HEK293 (cell line): Measurements from ENCODE around the gene NPHP4.

ENCODE experiments used
- CTCF ChIA-PET: fragments of 350-600 bp; formaldehyde crosslinking; extraction: SDS; loops from one replicate; lab custom pipeline; 2021; ENCODE audit warnings: antibody characterized with exemption; lab: Yijun Ruan, JAX
- POLR2A ChIA-PET: fragments of 300-600 bp; formaldehyde crosslinking; extraction: SDS; loops from one replicate; lab custom pipeline; 2020; ENCODE audit warnings: antibody characterized with exemption, inconsistent platforms; lab: Yijun Ruan, JAX
- H3K27ac ChIP-seq: fragments of 200-500 bp; sonication (Bioruptor generic); 2 replicates; pipeline ENCODE4 v1.5.1; 2014; ENCODE audit warnings: low read depth, low read length, control low read depth, inconsistent platforms; ENCODE audit errors: extremely low read depth
- H3K36me3 ChIP-seq, 2 experiments: fragments of 200-500 bp in 1 of 2; sonication (Bioruptor generic) in 1 of 2; 1 replicate in 1 of 2; 2 replicates in 1 of 2; pipeline ENCODE4 v1.5.1; 2014 to 2017; ENCODE audit warnings: inconsistent platforms in 2 of 2, low read length in 2 of 2; ENCODE audit not compliant: control insufficient read depth in 2 of 2, insufficient read depth in 1 of 2
- H3K4me1 ChIP-seq: fragments of 200-500 bp; sonication (Bioruptor generic); 2 replicates; pipeline ENCODE4 v1.5.1; 2014; ENCODE audit warnings: mild to moderate bottlenecking, low read length, inconsistent platforms; ENCODE audit not compliant: control insufficient read depth, insufficient read depth
- H3K4me3 ChIP-seq: 2 replicates; pipeline ENCODE4 v1.5.1; 2011; ENCODE audit warnings: low read depth, mild to moderate bottlenecking, control low read depth, low read length, moderate library complexity
- H3K9me3 ChIP-seq: fragments of 200-500 bp; sonication (Bioruptor generic); 2 replicates; pipeline ENCODE4 v1.5.1; 2014; ENCODE audit warnings: low read depth, low read length, inconsistent platforms; ENCODE audit not compliant: control insufficient read depth, insufficient read depth
- BCL11B ChIP-seq: fragments of 450-650 bp; formaldehyde crosslinking; IDR thresholded peaks from 2 replicates; pipeline ENCODE4 v1.5.1; 2016; ENCODE audit warnings: low read depth, missing biosample characterization, missing genetic modification characterization
- GLI2 ChIP-seq: fragments of 450-650 bp; formaldehyde crosslinking; IDR thresholded peaks from 2 replicates; pipeline ENCODE4; 2017; ENCODE audit warnings: missing biosample characterization, missing genetic modification characterization, low read depth, borderline replicate concordance
- GLI4 ChIP-seq: fragments of 450-650 bp; formaldehyde crosslinking; IDR thresholded peaks from 2 replicates; pipeline ENCODE4 v1.5.1; 2016; ENCODE audit warnings: missing biosample characterization, missing genetic modification characterization
- IKZF3 ChIP-seq: fragments of 450-650 bp; IDR thresholded peaks from 2 replicates; pipeline ENCODE4 v1.5.0; 2018; ENCODE audit warnings: missing biosample characterization, mild to moderate bottlenecking, missing genetic modification characterization, moderate library complexity
- PRDM4 ChIP-seq: fragments of 450-650 bp; formaldehyde crosslinking; IDR thresholded peaks from 2 replicates; pipeline ENCODE4 v1.5.1; 2017; ENCODE audit warnings: missing biosample characterization, missing genetic modification characterization
- SETDB1 ChIP-seq: IDR thresholded peaks from one replicate; pipeline ENCODE4 v1.6.1; 2017; ENCODE audit warnings: mild to moderate bottlenecking, low read length, moderate library complexity, mixed read lengths; ENCODE audit not compliant: insufficient read length
- ZBTB1 ChIP-seq: fragments of 450-650 bp; formaldehyde crosslinking; IDR thresholded peaks from 2 replicates; pipeline ENCODE4 v1.5.1; 2016; ENCODE audit warnings: missing biosample characterization, missing genetic modification characterization
- ZBTB20 ChIP-seq: fragments of 450-650 bp; formaldehyde crosslinking; IDR thresholded peaks from 2 replicates; pipeline ENCODE4 v1.5.1; 2016; ENCODE audit warnings: missing biosample characterization, missing genetic modification characterization
- ZBTB7A ChIP-seq: fragments of 450-650 bp; formaldehyde crosslinking; IDR thresholded peaks from 2 replicates; pipeline ENCODE4 v1.5.1; 2016; ENCODE audit warnings: low read depth, missing biosample characterization, missing genetic modification characterization
- ZNF112 ChIP-seq: fragments of 450-650 bp; formaldehyde crosslinking; IDR thresholded peaks from 2 replicates; pipeline ENCODE4 v1.5.0; 2017; ENCODE audit warnings: missing biosample characterization, missing genetic modification characterization
- ZNF132 ChIP-seq: fragments of 450-650 bp; formaldehyde crosslinking; IDR thresholded peaks from 2 replicates; pipeline ENCODE4 v1.5.1; 2017; ENCODE audit warnings: missing biosample characterization, missing genetic modification characterization, borderline replicate concordance
- ZNF16 ChIP-seq: fragments of 450-650 bp; formaldehyde crosslinking; IDR thresholded peaks from 2 replicates; pipeline ENCODE4 v1.5.1; 2016; ENCODE audit warnings: low read depth, missing biosample characterization, missing genetic modification characterization
- ZNF23 ChIP-seq: fragments of 450-650 bp; formaldehyde crosslinking; IDR thresholded peaks from 2 replicates; pipeline ENCODE4 v1.5.1; 2016; ENCODE audit warnings: missing biosample characterization, missing genetic modification characterization, borderline replicate concordance
- ZNF24 ChIP-seq: fragments of 450-650 bp; formaldehyde crosslinking; IDR thresholded peaks from 2 replicates; pipeline ENCODE4 v1.5.1; 2016; ENCODE audit warnings: missing biosample characterization, missing genetic modification characterization
- ZNF366 ChIP-seq: fragments of 450-650 bp; formaldehyde crosslinking; conservative IDR thresholded peaks from 2 replicates; pipeline ENCODE4 v1.5.1; 2016; ENCODE audit warnings: missing biosample characterization, missing genetic modification characterization
- ZNF433 ChIP-seq: fragments of 450-650 bp; formaldehyde crosslinking; IDR thresholded peaks from 2 replicates; pipeline ENCODE4 v1.5.1; 2016; ENCODE audit warnings: missing biosample characterization, missing genetic modification characterization, low read depth
- ZNF529 ChIP-seq: fragments of 450-650 bp; formaldehyde crosslinking; IDR thresholded peaks from 2 replicates; pipeline ENCODE4 v1.5.1; 2017; ENCODE audit warnings: missing genetic modification characterization, missing biosample characterization; ENCODE audit not compliant: insufficient replicate concordance
- ZNF580 ChIP-seq: fragments of 450-650 bp; formaldehyde crosslinking; IDR thresholded peaks from 2 replicates; pipeline ENCODE4 v1.5.1; 2016; ENCODE audit warnings: missing biosample characterization, missing genetic modification characterization
- ZNF596 ChIP-seq: fragments of 450-650 bp; IDR thresholded peaks from 2 replicates; pipeline ENCODE4 v1.5.0; 2018; ENCODE audit warnings: missing biosample characterization, mild to moderate bottlenecking, missing genetic modification characterization, moderate library complexity
- ZNF624 ChIP-seq: fragments of 450-650 bp; formaldehyde crosslinking; IDR thresholded peaks from 2 replicates; pipeline ENCODE4 v1.5.1; 2017; ENCODE audit warnings: missing biosample characterization, missing genetic modification characterization
- ZNF677 ChIP-seq: fragments of 450-650 bp; IDR thresholded peaks from 2 replicates; pipeline ENCODE4 v1.5.0; 2018; ENCODE audit warnings: missing biosample characterization, mild to moderate bottlenecking, missing genetic modification characterization, moderate library complexity
- ZNF707 ChIP-seq: fragments of 450-650 bp; formaldehyde crosslinking; IDR thresholded peaks from 2 replicates; pipeline ENCODE4 v1.5.1; 2016; ENCODE audit warnings: missing biosample characterization, missing genetic modification characterization
- ZNF777 ChIP-seq: fragments of 450-650 bp; formaldehyde crosslinking; IDR thresholded peaks from 2 replicates; pipeline ENCODE4 v1.5.1; 2017; ENCODE audit warnings: missing biosample characterization, missing genetic modification characterization, borderline replicate concordance
- ZNF785 ChIP-seq: fragments of 450-650 bp; formaldehyde crosslinking; IDR thresholded peaks from 2 replicates; pipeline ENCODE4 v1.5.1; 2016; ENCODE audit warnings: missing biosample characterization, missing genetic modification characterization
- ZXDB ChIP-seq: fragments of 450-650 bp; formaldehyde crosslinking; IDR thresholded peaks from 2 replicates; pipeline ENCODE4 v1.5.1; 2016; ENCODE audit warnings: missing biosample characterization, missing genetic modification characterization
- TF ChIP-seq, protein P1 (sequence below): fragments of 450-650 bp; formaldehyde crosslinking; conservative IDR thresholded peaks from 2 replicates; pipeline ENCODE4 v1.5.1; 2016; ENCODE audit warnings: low read depth, missing biosample characterization, missing genetic modification characterization

The NPHP4 gene

GRCh38 chr1:5954964-5955363 is 37.3 kb downstream of the NPHP4 start (continued):
- no peak for TF ChIP-seq ZBTB1 (tag by site-specific recombination)
- TF ChIP-seq SETDB1 = no peak
- no peak for TF ChIP-seq ZNF433 (tag by site-specific recombination)
- TF ChIP-seq GLI4 (tag by site-specific recombination) = no peak
- TF ChIP-seq PRDM4 (tag by site-specific recombination) = no peak
- TF ChIP-seq ZNF24 (tag by site-specific recombination) = no peak
- TF ChIP-seq, protein P1, sequence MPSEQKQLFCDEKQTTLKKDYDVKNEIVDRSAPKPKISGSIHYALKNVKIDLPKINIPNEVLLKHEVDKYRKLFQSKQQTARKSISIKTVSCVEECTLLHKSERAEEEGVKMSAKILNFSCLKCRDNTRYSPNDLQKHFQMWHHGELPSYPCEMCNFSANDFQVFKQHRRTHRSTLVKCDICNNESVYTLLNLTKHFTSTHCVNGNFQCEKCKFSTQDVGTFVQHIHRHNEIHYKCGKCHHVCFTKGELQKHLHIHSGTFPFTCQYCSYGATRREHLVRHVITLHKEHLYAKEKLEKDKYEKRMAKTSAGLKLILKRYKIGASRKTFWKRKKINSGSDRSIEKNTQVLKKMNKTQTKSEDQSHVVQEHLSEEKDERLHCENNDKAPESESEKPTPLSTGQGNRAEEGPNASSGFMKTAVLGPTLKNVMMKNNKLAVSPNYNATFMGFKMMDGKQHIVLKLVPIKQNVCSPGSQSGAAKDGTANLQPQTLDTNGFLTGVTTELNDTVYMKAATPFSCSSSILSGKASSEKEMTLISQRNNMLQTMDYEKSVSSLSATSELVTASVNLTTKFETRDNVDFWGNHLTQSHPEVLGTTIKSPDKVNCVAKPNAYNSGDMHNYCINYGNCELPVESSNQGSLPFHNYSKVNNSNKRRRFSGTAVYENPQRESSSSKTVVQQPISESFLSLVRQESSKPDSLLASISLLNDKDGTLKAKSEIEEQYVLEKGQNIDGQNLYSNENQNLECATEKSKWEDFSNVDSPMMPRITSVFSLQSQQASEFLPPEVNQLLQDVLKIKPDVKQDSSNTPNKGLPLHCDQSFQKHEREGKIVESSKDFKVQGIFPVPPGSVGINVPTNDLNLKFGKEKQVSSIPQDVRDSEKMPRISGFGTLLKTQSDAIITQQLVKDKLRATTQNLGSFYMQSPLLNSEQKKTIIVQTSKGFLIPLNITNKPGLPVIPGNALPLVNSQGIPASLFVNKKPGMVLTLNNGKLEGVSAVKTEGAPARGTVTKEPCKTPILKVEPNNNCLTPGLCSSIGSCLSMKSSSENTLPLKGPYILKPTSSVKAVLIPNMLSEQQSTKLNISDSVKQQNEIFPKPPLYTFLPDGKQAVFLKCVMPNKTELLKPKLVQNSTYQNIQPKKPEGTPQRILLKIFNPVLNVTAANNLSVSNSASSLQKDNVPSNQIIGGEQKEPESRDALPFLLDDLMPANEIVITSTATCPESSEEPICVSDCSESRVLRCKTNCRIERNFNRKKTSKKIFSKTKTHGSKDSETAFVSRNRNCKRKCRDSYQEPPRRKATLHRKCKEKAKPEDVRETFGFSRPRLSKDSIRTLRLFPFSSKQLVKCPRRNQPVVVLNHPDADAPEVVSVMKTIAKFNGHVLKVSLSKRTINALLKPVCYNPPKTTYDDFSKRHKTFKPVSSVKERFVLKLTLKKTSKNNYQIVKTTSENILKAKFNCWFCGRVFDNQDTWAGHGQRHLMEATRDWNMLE (tag by site-specific recombination) = no peak

- TF ChIP-seq ZNF529 (tag by site-specific recombination) = no peak
- TF ChIP-seq ZNF366 = no peak
- Histone ChIP-seq H3K9me3 (no peaks in the 10 kb centered on the region), H3K36me3 (peaks cover 0 to 54% of the 10 kb centered on the region in 2 experiments; a peak in 1 of 3 replicates), H3K27ac (no peak overlapping the region), H3K4me1 (no peaks in the 10 kb centered on the region), H3K4me3 (no peak overlapping the region)
- ChIA-PET CTCF (no interaction called here), POLR2A (no interaction called here)
Observed at GRCh38 chr1:5953386-5953785, 38.8 kb downstream of the NPHP4 start.

GRCh38 chr1:5951846-5952410 is 40.3 kb downstream of the NPHP4 start:
- ChIA-PET POLR2A (no interaction called here), CTCF (interaction anchor here (0.7 kb wide), 1 partner anchor 442 kb away, joined by 3 read pairs; no protein-coding TSS in a partner anchor)
- Histone ChIP-seq H3K36me3 (peaks cover 0 to 57% of the 10 kb centered on the region in 2 experiments; a peak in 1 of 3 replicates), H3K9me3 (no peaks in the 10 kb centered on the region), H3K4me3 (no peak overlapping the region), H3K4me1 (no peaks in the 10 kb centered on the region), H3K27ac (no peak overlapping the region)
- TF ChIP-seq GLI2 (tag by site-specific recombination) (no peak), ZXDB (tag by site-specific recombination) (no peak), ZNF785 (tag by site-specific recombination) (no peak), ZNF596 (tag by site-specific recombination) (no peak), ZBTB7A (tag by site-specific recombination) (no peak), IKZF3 (tag by site-specific recombination) (no peak), BCL11B (tag by site-specific recombination) (no peak), ZNF777 (tag by site-specific recombination) (no peak), ZNF677 (tag by site-specific recombination) (no peak), ZNF580 (tag by site-specific recombination) (no peak), ZNF132 (tag by site-specific recombination) (no peak), ZNF624 (no peak), ZNF23 (no peak), ZBTB20 (tag by site-specific recombination) (no peak), ZNF112 (tag by site-specific recombination) (no peak), ZNF16 (tag by site-specific recombination) (no peak), ZNF707 (tag by site-specific recombination) (no peak)
